ENCODE data around the gene FOXP1. TPM values are rescaled to one million over a fixed set of nuclear protein-coding genes. Genes with fewer than 3 reads are reported as not detected.

FOXP1 gene
- total and polyA plus RNA-seq, 2 of the 13 experiments (the other 11 are each of a cell fraction or from before 2014, with no cell fraction given) = 40.4 to 59.0 TPM

GRCh38 chr3:71395927-71396695 lies 187.4 kb downstream of the FOXP1 start (continued):
- TF ChIP-seq CREB1 (IDR thresholded peaks at IDR 0.05) = no peak
- no peak for TF ChIP-seq CREB1 (CRISPR knock-in tag; IDR thresholded peaks at IDR 0.05)
- TF ChIP-seq ZBTB2 (CRISPR knock-in tag; IDR thresholded peaks at IDR 0.05; ENCODE audit: low read depth) = no peak
- TF ChIP-seq ZNF318 (CRISPR knock-in tag; IDR thresholded peaks at IDR 0.05) = no peak
- TF ChIP-seq ATAD3A (CRISPR knock-in tag; IDR thresholded peaks at IDR 0.05) = no peak
- TF ChIP-seq ZNF576 (CRISPR knock-in tag; IDR thresholded peaks at IDR 0.05) = no peak
- TF ChIP-seq ZNF513 (CRISPR knock-in tag; conservative IDR thresholded peaks at IDR 0.05) = no peak
